ENCODE measurements around the gene COMMD3. TPM values are rescaled to one million over a fixed set of nuclear protein-coding genes. Genes with fewer than 3 reads are reported as not detected.

Gene COMMD3
- total RNA-seq, 1 experiment from 2014 or later: 69.4 TPM

GRCh38 chr10:22332116-22332692 is 16.0 kb downstream of the COMMD3 start:
- no peak for TF ChIP-seq CTCF (IDR thresholded peaks at IDR 0.05; ENCODE audit: unreplicated experiment)
- no peaks in the 10 kb centered on the region for H3K4me1 Mint-ChIP-seq (ENCODE audit: insufficient read depth, unreplicated experiment)
- peaks cover 8% of the 10 kb centered on the region for H3K27me3 Mint-ChIP-seq (ENCODE audit: insufficient read depth, unreplicated experiment)
- CTCF ChIA-PET: interaction anchor here (0.7 kb wide), 1 partner anchor 9 kb away, joined by 3 read pairs; no protein-coding TSS in a partner anchor
- intact Hi-C loops (cut with micrococcal nuclease): no loop called here
- POLR2A ChIA-PET: interaction anchor here (1.2 to 1.8 kb wide), 2 partner anchors 8 to 16 kb away, joined by 4 to 8 read pairs; partner anchors contain the start of gene COMMD3
- no TSS peak for BruUV-seq (replicated peaks)
- H3K4me3 Mint-ChIP-seq (ENCODE audit: unreplicated experiment): no peak overlapping the region
- peaks cover 31% of the 10 kb centered on the region for H3K36me3 Mint-ChIP-seq (ENCODE audit: insufficient read depth, unreplicated experiment)
- no peak overlapping the region for H3K27ac Mint-ChIP-seq (ENCODE audit: low read depth, unreplicated experiment)
- DNase-seq (ENCODE audit: unreplicated experiment): no peak
- H3K9me3 Mint-ChIP-seq (ENCODE audit: unreplicated experiment): no peaks in the 10 kb centered on the region

- peaks cover 15% of the 10 kb centered on the region for H3K27me3 Mint-ChIP-seq (ENCODE audit: insufficient read depth, unreplicated experiment)
- intact Hi-C loops (cut with micrococcal nuclease): no loop called here
- H3K4me3 Mint-ChIP-seq (ENCODE audit: unreplicated experiment): no peak overlapping the region
- no peaks in the 10 kb centered on the region for H3K4me1 Mint-ChIP-seq (ENCODE audit: insufficient read depth, unreplicated experiment)
- peaks cover 21% of the 10 kb centered on the region for H3K36me3 Mint-ChIP-seq (ENCODE audit: insufficient read depth, unreplicated experiment)
- DNase-seq (ENCODE audit: unreplicated experiment): no peak
- ChIA-PET CTCF (no interaction called here), POLR2A (no interaction called here)
- BruUV-seq (replicated peaks): no TSS peak
- H3K9me3 Mint-ChIP-seq (ENCODE audit: unreplicated experiment): no peaks in the 10 kb centered on the region
- no peak for TF ChIP-seq CTCF (IDR thresholded peaks at IDR 0.05; ENCODE audit: unreplicated experiment)
- no peak overlapping the region for H3K27ac Mint-ChIP-seq (ENCODE audit: low read depth, unreplicated experiment)
Measured at GRCh38 chr10:22333167-22333974, 17.2 kb downstream of the COMMD3 start.

GRCh38 chr10:22333975-22334282 is 17.7 kb downstream of the COMMD3 start:
- H3K4me3 Mint-ChIP-seq (ENCODE audit: unreplicated experiment): no peak overlapping the region
- H3K27ac Mint-ChIP-seq (ENCODE audit: low read depth, unreplicated experiment): no peak overlapping the region
- no peak for TF ChIP-seq CTCF (IDR thresholded peaks at IDR 0.05; ENCODE audit: unreplicated experiment)
- POLR2A ChIA-PET: no interaction called here
- intact Hi-C loops (cut with micrococcal nuclease): no loop called here
- H3K36me3 Mint-ChIP-seq (ENCODE audit: insufficient read depth, unreplicated experiment): peaks cover 21% of the 10 kb centered on the region
- CTCF ChIA-PET: no interaction called here
- no TSS peak for BruUV-seq (replicated peaks)
- DNase-seq (ENCODE audit: unreplicated experiment): no peak
- peaks cover 15% of the 10 kb centered on the region for H3K27me3 Mint-ChIP-seq (ENCODE audit: insufficient read depth, unreplicated experiment)
- no peaks in the 10 kb centered on the region for H3K9me3 Mint-ChIP-seq (ENCODE audit: unreplicated experiment)
- no peaks in the 10 kb centered on the region for H3K4me1 Mint-ChIP-seq (ENCODE audit: insufficient read depth, unreplicated experiment)

GRCh38 chr10:22334414-22335172 is 18.4 kb downstream of the COMMD3 start:
- peaks cover 15% of the 10 kb centered on the region for H3K27me3 Mint-ChIP-seq (ENCODE audit: insufficient read depth, unreplicated experiment)
- DNase-seq (ENCODE audit: unreplicated experiment): no peak
- H3K4me3 Mint-ChIP-seq (ENCODE audit: unreplicated experiment): peak overlapping the region; percentile 65
- ChIA-PET POLR2A (no interaction called here), CTCF (interaction anchor here (0.9 kb wide), 1 partner anchor 11 kb away, joined by 3 read pairs; no protein-coding TSS in a partner anchor)
- no TSS peak for BruUV-seq (replicated peaks)
- no peak overlapping the region for H3K27ac Mint-ChIP-seq (ENCODE audit: low read depth, unreplicated experiment)
- H3K4me1 Mint-ChIP-seq (ENCODE audit: insufficient read depth, unreplicated experiment): no peaks in the 10 kb centered on the region
- peaks cover 16% of the 10 kb centered on the region for H3K36me3 Mint-ChIP-seq (ENCODE audit: insufficient read depth, unreplicated experiment)
- intact Hi-C loops (cut with micrococcal nuclease): no loop called here
- no peak for TF ChIP-seq CTCF (IDR thresholded peaks at IDR 0.05; ENCODE audit: unreplicated experiment)
- H3K9me3 Mint-ChIP-seq (ENCODE audit: unreplicated experiment): no peaks in the 10 kb centered on the region

All from MCF 10A (cell line).